K562 (cell line): ENCODE results near the gene OR14J1. TPM values are rescaled to one million over a fixed set of nuclear protein-coding genes. Genes with fewer than 3 reads are reported as not detected.

Experiments used
- ATAC-seq: fragments of 200-7000 bp; cut with Tn5 transposase; 3 replicates; pipeline ENCODE4 v1.9.1; 2020; ENCODE audit warnings: moderate library complexity
- BruUV-seq: library from RNA; stranded (reverse); fragments of 400-500 nt; replicated peaks from 2 replicates; lab custom pipeline; 2021; lab: Mats Ljungman, UMichigan
- CTCF ChIA-PET: fragments of 300-600 bp; formaldehyde crosslinking; extraction: SDS; loops from one replicate; lab custom pipeline; 2021; ENCODE audit warnings: low intra/inter-chr PET ratio; lab: Yijun Ruan, JAX
- POLR2A ChIA-PET: fragments of 300-600, 350-650 bp; sonication (Branson Sonifier 250); formaldehyde crosslinking; extraction: SDS; loops from one replicate; lab custom pipeline; 2021; ENCODE audit warnings: antibody characterized with exemption, inconsistent platforms; lab: Yijun Ruan, JAX
- DNase-seq, 4 experiments: peaks; one replicate each; pipeline versions ENCODE4 v3.0.0 to v3.0.0-alpha.2; 2011 to 2018; ENCODE audit warnings: low spot score in 3 of 4, mixed read lengths in 3 of 4; ENCODE audit errors: extremely low read depth in 1 of 4
- FAIRE-seq: peaks from 2 replicates; lab custom pipeline; 2011; peaks lifted over from hg19 to GRCh38; lab: Jason Lieb, UNC
- H2AFZ ChIP-seq: 2 replicates; pipeline ENCODE4 v1.6.0; 2011; ENCODE audit warnings: low read depth, low read length, control low read depth, inconsistent platforms
- H3K27ac ChIP-seq: fragments of 200-600 bp; 3 replicates; pipeline ENCODE4 v1.8.0; 2011; ENCODE audit warnings: low read depth, mild to moderate bottlenecking, control low read depth, inconsistent platforms, low read length, moderate library complexity, mixed read lengths; ENCODE audit errors: extremely low read depth
- H3K27me3 ChIP-seq, 2 experiments: fragments of 300-600 bp in 1 of 2; 2 replicates in 1 of 2; 3 replicates in 1 of 2; pipeline versions ENCODE4 v1.6.0 to v1.8.0; 2011; ENCODE audit warnings: inconsistent platforms in 2 of 2, low read length in 2 of 2, mild to moderate bottlenecking in 1 of 2, mixed read lengths in 1 of 2, moderate library complexity in 1 of 2; ENCODE audit not compliant: control insufficient read depth in 2 of 2, insufficient read depth in 2 of 2
- H3K36me3 ChIP-seq: fragments of 300-600 bp; 3 replicates; pipeline ENCODE4 v1.8.0; 2011; ENCODE audit warnings: mild to moderate bottlenecking, low read length, inconsistent platforms; ENCODE audit not compliant: control insufficient read depth, insufficient read depth
- H3K4me1 ChIP-seq, 2 experiments: fragments of 200-600 bp in 1 of 2; replicated peaks in 1 of 2; 2 replicates in 1 of 2; 3 replicates in 1 of 2; pipeline versions ENCODE4 v1.5.1 to v1.8.0; 2011; ENCODE audit warnings: inconsistent platforms in 2 of 2, low read length in 2 of 2, mild to moderate bottlenecking in 1 of 2, mixed read lengths in 1 of 2, moderate library complexity in 1 of 2; ENCODE audit not compliant: control insufficient read depth in 2 of 2, insufficient read depth in 2 of 2
- H3K4me2 ChIP-seq: 2 replicates; pipeline ENCODE4 v1.6.1; 2011; ENCODE audit warnings: low read length, control low read depth, inconsistent platforms, mixed read lengths; ENCODE audit not compliant: insufficient read depth
- H3K4me3 ChIP-seq: fragments of 200-600 bp; sonication (generic), shearing (Covaris generic); 2 replicates; pipeline ENCODE4 v1.5.1; 2016; ENCODE audit warnings: control low read depth, inconsistent platforms
- H3K79me2 ChIP-seq: fragments of 200-600 bp; 3 replicates; pipeline ENCODE4 v1.8.0; 2011; ENCODE audit warnings: low read length, inconsistent platforms; ENCODE audit not compliant: control insufficient read depth, insufficient read depth
- H3K9ac ChIP-seq, 2 experiments: 2 replicates each; pipeline versions ENCODE4 v1.6.0 to v1.6.1; 2011; ENCODE audit warnings: low read depth in 2 of 2, low read length in 2 of 2, control low read depth in 1 of 2, inconsistent platforms in 1 of 2, mild to moderate bottlenecking in 1 of 2, mixed read lengths in 1 of 2; ENCODE audit not compliant: insufficient read depth in 1 of 2
- H3K9me1 ChIP-seq: one replicate; pipeline ENCODE4 v1.6.0; 2011; ENCODE audit warnings: inconsistent platforms, mild to moderate bottlenecking, low read length, moderate library complexity; ENCODE audit not compliant: control insufficient read depth, insufficient read depth
- H3K9me3 ChIP-seq: replicated peaks from 2 replicates; pipeline ENCODE4 v1.5.1; 2011; ENCODE audit warnings: low read depth, low read length, inconsistent platforms; ENCODE audit not compliant: control insufficient read depth, insufficient read depth
- H4K20me1 ChIP-seq: replicated peaks from 2 replicates; pipeline ENCODE4 v1.6.1; 2011; ENCODE audit warnings: low read length, inconsistent platforms, mixed read lengths; ENCODE audit not compliant: control insufficient read depth, insufficient read depth
- C11orf30 ChIP-seq: fragments of 450-650 bp; IDR thresholded peaks from 2 replicates; pipeline ENCODE4 v1.6.1; 2016; ENCODE audit warnings: low read depth, mild to moderate bottlenecking
- CREBBP ChIP-seq: IDR thresholded peaks from one replicate; pipeline ENCODE4 v1.6.1; 2012; ENCODE audit warnings: low read depth, mild to moderate bottlenecking, control low read depth, inconsistent platforms, low read length
- EZH2 ChIP-seq: IDR thresholded peaks from 2 replicates; pipeline ENCODE4 v1.6.1; 2012; ENCODE audit warnings: low read depth, mild to moderate bottlenecking, inconsistent platforms, low read length, borderline replicate concordance
- HDGF ChIP-seq: fragments of 450-650 bp; IDR thresholded peaks from 2 replicates; pipeline ENCODE4 v1.6.1; 2016
- JUN ChIP-seq, 2 experiments: sonication (generic) in 1 of 2; formaldehyde crosslinking in 1 of 2; IDR thresholded peaks; 2 replicates each; pipeline versions ENCODE4 v1.6.1 to v1.8.0; 2012 to 2022; ENCODE audit warnings: borderline replicate concordance in 2 of 2, mild to moderate bottlenecking in 2 of 2, improper control_type of control experiment in 1 of 2, low read depth in 1 of 2, low read length in 1 of 2, missing genetic modification reagents in 1 of 2
- NFE2L1 ChIP-seq: fragments of 450-650 bp; IDR thresholded peaks from 2 replicates; pipeline ENCODE4 v1.6.1; 2016; ENCODE audit warnings: missing genetic modification characterization, low read depth, mild to moderate bottlenecking, missing compliant biosample characterization, moderate library complexity, borderline replicate concordance
- NR2C1 ChIP-seq, 2 experiments: fragments of 450-650 bp; IDR thresholded peaks; 2 replicates each; pipeline ENCODE4 v1.6.1; 2017; ENCODE audit warnings: mild to moderate bottlenecking in 2 of 2, antibody characterized with exemption in 1 of 2, inconsistent platforms in 1 of 2, missing compliant biosample characterization in 1 of 2, missing genetic modification characterization in 1 of 2
- STAG1 ChIP-seq: sonication (generic); formaldehyde crosslinking; IDR thresholded peaks from 2 replicates; pipeline ENCODE4 v1.5.0; 2020; ENCODE audit warnings: missing genetic modification reagents, borderline replicate concordance
- TBP ChIP-seq: optimal IDR thresholded peaks from 2 replicates; pipeline ENCODE3; 2011; ENCODE audit warnings: low read depth, low read length, improper control_type of control experiment
- ZBTB1 ChIP-seq: sonication (generic); formaldehyde crosslinking; IDR thresholded peaks from 2 replicates; pipeline ENCODE4 v1.8.1; 2023; ENCODE audit warnings: missing genetic modification reagents, low read depth, mild to moderate bottlenecking, borderline replicate concordance
- ZKSCAN1 ChIP-seq: fragments of 150-350 bp; IDR thresholded peaks from 2 replicates; pipeline ENCODE4 v1.6.1; 2016; ENCODE audit warnings: low read depth, low read length
- ZNF253 ChIP-seq: fragments of 250-450 bp; sonication (Bioruptor Pico); conservative IDR thresholded peaks from 2 replicates; pipeline ENCODE4 v1.6.1; 2021; ENCODE audit warnings: mild to moderate bottlenecking
- ZNF316 ChIP-seq: fragments of 450-650 bp; IDR thresholded peaks from 2 replicates; pipeline ENCODE4 v1.6.1; 2016
- WGBS: fragments of 100-300 bp; shearing (Covaris generic); methylation state at CpG from one replicate; pipeline ENCODE4 v1.1.6; 2016; ENCODE audit warnings: low coverage, mixed read lengths; ENCODE audit not compliant: insufficient coverage; ENCODE audit errors: missing lambda C conversion rate; 5-methylcytosine and 5-hydroxymethylcytosine counted together
- in situ Hi-C: fragments of 300-500 bp; cut with MboI; formaldehyde crosslinking; loops from 4 replicates; pipeline ENCODE4 v1.15.0; 2018; ENCODE audit warnings: inconsistent platforms, mixed read lengths
- intact Hi-C: fragments of 100-400 bp; cut with micrococcal nuclease; formaldehyde crosslinking; loops from 2 replicates; pipeline ENCODE4 v1.14.2; 2022
- polyA plus RNA-seq, 8 experiments: library from polyadenylated mRNA; depleted of rRNA in 4 of 8; stranded (reverse) in 5 of 8; unstranded in 3 of 8; fragments of >200 nt; fragmentation: Nextera tagmentation in 2 of 8; fragmentation: Illumina TruSeq in 1 of 8; extraction: Ambion mirVana in 2 of 8; extraction: Trizol in 1 of 8; gene quantifications; 2 replicates each; pipeline versions ENCODE4 v1.2.1 to v1.2.3, GENCODE V29; 2011 to 2014; ENCODE audit warnings: inconsistent platforms in 1 of 8, missing spikeins in 1 of 8
- total RNA-seq, 7 experiments: library from RNA; depleted of rRNA in 6 of 7; stranded (reverse); fragments of >200 nt in 6 of 7; fragmentation: Illumina TruSeq in 2 of 7; extraction: Trizol in 2 of 7; gene quantifications; 2 replicates each; pipeline versions ENCODE4 v1.2.1 to v1.2.3, GENCODE V29; 2011 to 2021; ENCODE audit warnings: low replicate concordance in 1 of 7
- TF ChIP-seq, protein P1 (sequence below): fragments of 450-650 bp; IDR thresholded peaks from 2 replicates; pipeline ENCODE4 v1.6.1; 2017; ENCODE audit warnings: antibody characterized with exemption
- TF ChIP-seq, protein P2 (sequence below): conservative IDR thresholded peaks from 2 replicates; pipeline ENCODE4 v1.6.1; 2011; ENCODE audit warnings: low read depth, mild to moderate bottlenecking, low read length; ENCODE audit not compliant: control insufficient read depth

OR14J1 gene
- total and polyA plus RNA-seq, 9 of the 15 experiments (the other 6 are each of a cell fraction or from before 2014, with no cell fraction given), result not detected

DNA sequence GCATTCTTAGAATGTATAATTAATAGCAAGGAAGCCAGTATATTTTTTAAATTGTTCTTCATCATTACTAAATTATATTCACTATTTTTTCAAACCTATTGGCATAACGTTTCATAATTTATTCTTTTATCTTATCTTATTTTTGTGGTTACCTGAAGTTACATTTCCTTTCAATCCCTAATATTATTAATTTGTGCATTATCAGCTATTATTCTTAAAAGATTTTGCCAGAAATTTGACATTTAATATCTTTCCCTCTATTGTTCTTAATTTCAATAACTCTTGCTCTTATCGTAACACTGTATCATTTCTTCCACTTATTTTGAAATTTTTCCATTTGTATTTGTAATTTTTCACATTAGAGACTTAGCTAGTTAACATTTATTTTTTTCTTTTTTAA is 18.4 kb downstream of the OR14J1 start:
- H3K27ac ChIP-seq, result no peak overlapping the region
- H3K4me1 ChIP-seq, result no peaks in the 10 kb centered on the region
- POLR2A ChIA-PET, result interaction anchor here (0.8 kb wide), 1 partner anchor 29 kb away, joined by 3 read pairs; no protein-coding TSS in a partner anchor
- no peaks in the 10 kb centered on the region for H3K9me3 ChIP-seq
- H3K4me2 ChIP-seq, result no peak overlapping the region
- no peak for DNase-seq
- no peaks in the 10 kb centered on the region for H3K9me1 ChIP-seq
- FAIRE-seq, result no peak
- no peak overlapping the region for H3K4me3 ChIP-seq
- H3K79me2 ChIP-seq, result no peaks in the 10 kb centered on the region
- 2% methylated on average over 2 of the region's 2 CpGs for WGBS
- intact Hi-C loops (no loop called here), in situ Hi-C loops (no loop called here)
- no peaks in the 10 kb centered on the region; a peak in 1 of 5 replicates for H3K27me3 ChIP-seq
- H4K20me1 ChIP-seq, result no peaks in the 10 kb centered on the region
- H3K36me3 ChIP-seq, result no peaks in the 10 kb centered on the region
- no TSS peak for BruUV-seq
- no peak for ATAC-seq
- CTCF ChIA-PET, result no interaction called here
- no peak overlapping the region for H2AFZ ChIP-seq
- TF ChIP-seq NFE2L1 (tag) (no peak), C11orf30 (peak; percentile 65; the same call in 1 of the 2 replicates), JUN (IDR thresholded peaks at IDR 0.05; ENCODE audit: borderline replicate concordance, low read depth, low read length) (no peak), JUN (CRISPR knock-in tag; IDR thresholded peaks at IDR 0.05; ENCODE audit: borderline replicate concordance) (no peak), ZNF253 (CRISPR knock-in tag) (no peak), HDGF (no peak), ZBTB1 (CRISPR knock-in tag) (no peak), STAG1 (CRISPR knock-in tag) (no peak), ZKSCAN1 (no peak), EZH2 (no peak), CREBBP (no peak), TBP (no peak), ZNF316 (peak; percentile 86), NR2C1 (IDR thresholded peaks at IDR 0.05) (no peak), NR2C1 (tag; IDR thresholded peaks at IDR 0.05) (no peak)
- TF ChIP-seq, protein P1, sequence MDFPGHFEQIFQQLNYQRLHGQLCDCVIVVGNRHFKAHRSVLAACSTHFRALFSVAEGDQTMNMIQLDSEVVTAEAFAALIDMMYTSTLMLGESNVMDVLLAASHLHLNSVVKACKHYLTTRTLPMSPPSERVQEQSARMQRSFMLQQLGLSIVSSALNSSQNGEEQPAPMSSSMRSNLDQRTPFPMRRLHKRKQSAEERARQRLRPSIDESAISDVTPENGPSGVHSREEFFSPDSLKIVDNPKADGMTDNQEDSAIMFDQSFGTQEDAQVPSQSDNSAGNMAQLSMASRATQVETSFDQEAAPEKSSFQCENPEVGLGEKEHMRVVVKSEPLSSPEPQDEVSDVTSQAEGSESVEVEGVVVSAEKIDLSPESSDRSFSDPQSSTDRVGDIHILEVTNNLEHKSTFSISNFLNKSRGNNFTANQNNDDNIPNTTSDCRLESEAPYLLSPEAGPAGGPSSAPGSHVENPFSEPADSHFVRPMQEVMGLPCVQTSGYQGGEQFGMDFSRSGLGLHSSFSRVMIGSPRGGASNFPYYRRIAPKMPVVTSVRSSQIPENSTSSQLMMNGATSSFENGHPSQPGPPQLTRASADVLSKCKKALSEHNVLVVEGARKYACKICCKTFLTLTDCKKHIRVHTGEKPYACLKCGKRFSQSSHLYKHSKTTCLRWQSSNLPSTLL, result no peak
- TF ChIP-seq, protein P2, sequence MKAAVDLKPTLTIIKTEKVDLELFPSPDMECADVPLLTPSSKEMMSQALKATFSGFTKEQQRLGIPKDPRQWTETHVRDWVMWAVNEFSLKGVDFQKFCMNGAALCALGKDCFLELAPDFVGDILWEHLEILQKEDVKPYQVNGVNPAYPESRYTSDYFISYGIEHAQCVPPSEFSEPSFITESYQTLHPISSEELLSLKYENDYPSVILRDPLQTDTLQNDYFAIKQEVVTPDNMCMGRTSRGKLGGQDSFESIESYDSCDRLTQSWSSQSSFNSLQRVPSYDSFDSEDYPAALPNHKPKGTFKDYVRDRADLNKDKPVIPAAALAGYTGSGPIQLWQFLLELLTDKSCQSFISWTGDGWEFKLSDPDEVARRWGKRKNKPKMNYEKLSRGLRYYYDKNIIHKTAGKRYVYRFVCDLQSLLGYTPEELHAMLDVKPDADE, result no peak
- TF ChIP-seq, all 486 proteins: peak for 2
- H3K9ac ChIP-seq, result no peak overlapping the region
